ENCODE measurements around the gene GABRB1.

The GABRB1 gene

DNA sequence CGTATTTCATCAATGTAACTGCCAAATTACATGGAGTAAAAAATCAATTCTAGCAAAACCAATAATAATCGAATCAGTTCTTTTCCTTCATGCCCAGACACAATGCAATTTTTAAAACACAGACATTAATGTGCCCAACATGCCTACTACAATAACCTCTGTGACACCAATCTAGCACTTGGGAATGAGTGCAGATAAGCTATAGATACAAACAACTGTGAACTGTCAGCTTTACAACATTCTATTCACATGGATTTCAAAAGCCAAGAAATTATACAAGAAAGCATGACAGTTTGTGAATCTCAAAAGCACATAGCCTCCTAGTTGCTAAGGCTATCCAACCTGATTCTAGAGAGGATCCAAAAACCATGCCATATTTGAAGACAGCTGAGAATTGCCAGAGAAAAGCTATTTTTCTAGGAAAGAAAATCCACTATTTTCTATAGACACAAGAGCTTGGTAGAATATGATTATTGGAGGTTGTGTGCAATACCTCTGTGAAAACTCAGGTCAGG, 351.5 kb downstream of the GABRB1 start:
- H3K9ac ChIP-seq (ENCODE audit: low read length) = no peak overlapping the region
- H3K36me3 ChIP-seq (ENCODE audit: control insufficient read depth, insufficient read depth, low read length) = no peaks in the 10 kb centered on the region
- H3K9me3 ChIP-seq (ENCODE audit: control insufficient read depth, insufficient read depth, low read depth, low read length) = no peaks in the 10 kb centered on the region
- H3K4me1 ChIP-seq (ENCODE audit: control insufficient read depth, insufficient read depth, low read length) = no peaks in the 10 kb centered on the region
- H3K4me3 ChIP-seq (ENCODE audit: low read depth, low read length) = no peak overlapping the region
- H3K27me3 ChIP-seq (ENCODE audit: control insufficient read depth, insufficient read depth, low read length) = no peaks in the 10 kb centered on the region
- no peak overlapping the region for H3K27ac ChIP-seq (ENCODE audit: low read depth, low read length)

DNA sequence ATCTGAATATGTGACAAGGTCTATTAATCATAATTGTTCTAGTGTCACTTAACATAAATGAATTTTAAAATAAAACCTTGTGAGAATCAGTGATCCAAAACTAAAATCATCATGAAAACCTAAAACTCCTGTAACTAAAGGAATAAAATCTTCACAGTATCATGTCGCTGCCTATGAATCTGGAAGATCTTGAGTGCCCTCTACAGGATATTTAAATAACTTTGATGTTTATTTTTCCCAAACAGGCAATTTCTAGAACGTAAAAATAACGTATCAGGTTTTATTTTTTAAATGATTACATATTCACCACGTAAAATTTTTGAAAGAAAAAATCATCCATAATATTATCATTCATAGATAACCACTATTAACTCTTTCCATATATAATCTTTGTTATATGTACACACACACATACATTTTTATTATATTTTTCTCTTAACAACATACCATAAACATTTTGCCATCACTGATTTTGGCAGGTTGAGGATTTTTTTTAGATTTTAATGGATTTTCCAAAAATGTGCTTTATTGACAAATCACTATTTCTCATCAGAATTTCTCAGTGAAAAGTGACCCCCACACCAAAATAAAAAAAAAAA, 352.6 kb downstream of the GABRB1 start:
- Histone ChIP-seq H3K4me1 (ENCODE audit: control insufficient read depth, insufficient read depth, low read length) (no peaks in the 10 kb centered on the region), H3K9ac (ENCODE audit: low read length) (no peak overlapping the region), H3K36me3 (ENCODE audit: control insufficient read depth, insufficient read depth, low read length) (no peaks in the 10 kb centered on the region), H3K27me3 (ENCODE audit: control insufficient read depth, insufficient read depth, low read length) (no peaks in the 10 kb centered on the region), H3K27ac (ENCODE audit: low read depth, low read length) (no peak overlapping the region), H3K9me3 (ENCODE audit: control insufficient read depth, insufficient read depth, low read depth, low read length) (no peaks in the 10 kb centered on the region), H3K4me3 (ENCODE audit: low read depth, low read length) (no peak overlapping the region)

DNA sequence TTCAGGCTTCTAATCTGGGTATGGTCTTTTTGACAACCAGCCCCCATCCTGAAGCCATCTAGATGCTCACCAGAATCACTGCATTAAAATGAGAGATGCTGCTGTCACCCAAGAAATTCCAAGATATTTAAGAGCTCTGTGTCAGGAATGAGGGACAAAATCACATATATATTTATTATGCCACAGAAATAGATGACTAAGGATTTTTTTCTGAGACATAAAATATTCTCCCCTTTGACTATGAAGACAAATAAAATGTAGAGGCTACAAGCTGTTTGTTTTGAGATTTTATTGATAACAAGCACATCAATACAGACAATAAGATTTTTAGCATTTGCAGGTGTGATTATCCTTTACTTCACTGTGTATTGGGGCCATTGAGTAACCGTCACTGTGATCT, 354.8 kb downstream of the GABRB1 start:
- Histone ChIP-seq H3K9me3 (ENCODE audit: control insufficient read depth, insufficient read depth, low read depth, low read length) (no peaks in the 10 kb centered on the region), H3K27me3 (ENCODE audit: control insufficient read depth, insufficient read depth, low read length) (no peaks in the 10 kb centered on the region), H3K27ac (ENCODE audit: low read depth, low read length) (no peak overlapping the region), H3K36me3 (ENCODE audit: control insufficient read depth, insufficient read depth, low read length) (no peaks in the 10 kb centered on the region), H3K4me1 (ENCODE audit: control insufficient read depth, insufficient read depth, low read length) (no peaks in the 10 kb centered on the region), H3K4me3 (ENCODE audit: low read depth, low read length) (no peak overlapping the region), H3K9ac (ENCODE audit: low read length) (no peak overlapping the region)

DNA sequence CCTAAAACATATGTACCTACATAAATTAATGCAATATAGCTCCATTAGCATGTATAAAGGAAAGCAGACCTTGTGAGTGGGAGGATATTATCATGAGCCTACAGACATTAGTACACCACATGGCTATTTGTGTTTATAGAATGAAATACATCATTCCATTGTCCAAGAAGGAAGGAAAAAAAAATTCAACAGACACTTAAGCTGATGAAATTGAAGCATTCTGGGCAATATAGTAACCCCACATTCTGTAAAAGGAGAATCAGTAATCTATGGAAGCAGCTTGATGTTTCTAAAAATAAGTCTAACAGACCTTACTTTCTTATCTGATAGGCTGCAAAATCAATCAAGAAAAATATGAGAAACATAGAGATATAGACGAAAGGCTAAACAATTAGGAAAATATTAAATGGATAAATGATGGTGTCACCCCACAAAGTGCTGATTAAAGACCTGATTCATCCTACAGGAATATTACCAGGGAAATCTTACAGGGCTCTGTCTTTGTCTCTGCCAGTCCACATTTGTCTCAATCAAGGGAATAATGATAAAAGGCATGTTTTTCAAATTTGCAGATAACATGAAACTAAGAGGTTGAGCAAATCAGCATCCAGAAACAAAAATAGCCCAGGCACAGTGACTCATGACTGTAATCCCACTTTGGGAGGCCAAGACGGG, 355.3 kb downstream of the GABRB1 start:
- Histone ChIP-seq H3K4me1 (ENCODE audit: control insufficient read depth, insufficient read depth, low read length) (no peaks in the 10 kb centered on the region), H3K9ac (ENCODE audit: low read length) (no peak overlapping the region), H3K27me3 (ENCODE audit: control insufficient read depth, insufficient read depth, low read length) (no peaks in the 10 kb centered on the region), H3K9me3 (ENCODE audit: control insufficient read depth, insufficient read depth, low read depth, low read length) (no peaks in the 10 kb centered on the region), H3K27ac (ENCODE audit: low read depth, low read length) (no peak overlapping the region), H3K36me3 (ENCODE audit: control insufficient read depth, insufficient read depth, low read length) (no peaks in the 10 kb centered on the region), H3K4me3 (ENCODE audit: low read depth, low read length) (no peak overlapping the region)

DNA sequence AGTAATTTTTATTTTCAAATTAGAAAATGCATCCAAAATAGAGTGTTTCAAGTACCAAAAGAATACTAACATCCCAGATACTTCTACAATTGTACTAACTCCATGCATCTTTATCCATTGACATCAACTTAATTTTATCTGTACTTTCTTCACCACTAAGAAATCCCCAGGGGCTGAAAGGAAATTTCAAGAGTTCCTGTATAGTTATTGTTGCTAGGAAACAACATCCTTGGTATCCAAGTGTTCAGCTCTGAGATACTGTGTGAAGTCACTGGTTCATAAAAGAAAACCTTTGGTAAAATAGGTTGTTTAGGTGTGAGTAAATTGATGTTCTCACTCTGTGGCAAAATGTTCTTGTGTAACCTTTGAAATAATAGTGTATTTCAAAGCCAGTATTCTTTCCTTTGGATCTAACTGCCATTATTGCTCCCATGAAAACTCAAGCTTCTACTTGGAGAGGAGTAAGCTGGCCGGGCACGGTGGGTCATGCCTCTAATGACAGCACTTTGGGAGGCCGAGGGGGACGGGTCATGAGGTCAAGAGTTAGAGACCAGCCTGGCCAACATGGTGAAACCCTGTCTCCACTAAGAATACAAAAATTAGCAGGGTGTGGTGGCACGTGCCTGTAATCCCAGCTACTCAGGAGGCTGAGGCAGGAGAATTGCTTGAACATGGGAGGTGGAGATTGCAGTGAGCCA, 359.2 kb downstream of the GABRB1 start:
- Histone ChIP-seq H3K9me3 (ENCODE audit: control insufficient read depth, insufficient read depth, low read depth, low read length) (no peaks in the 10 kb centered on the region), H3K9ac (ENCODE audit: low read length) (no peak overlapping the region), H3K4me3 (ENCODE audit: low read depth, low read length) (no peak overlapping the region), H3K27ac (ENCODE audit: low read depth, low read length) (no peak overlapping the region), H3K36me3 (ENCODE audit: control insufficient read depth, insufficient read depth, low read length) (no peaks in the 10 kb centered on the region), H3K4me1 (ENCODE audit: control insufficient read depth, insufficient read depth, low read length) (no peaks in the 10 kb centered on the region), H3K27me3 (ENCODE audit: control insufficient read depth, insufficient read depth, low read length) (no peaks in the 10 kb centered on the region)

GRCh38 chr4:47391256-47391655, 359.9 kb downstream of the GABRB1 start:
- H3K27ac ChIP-seq (ENCODE audit: low read depth, low read length) = no peak overlapping the region
- H3K36me3 ChIP-seq (ENCODE audit: control insufficient read depth, insufficient read depth, low read length) = no peaks in the 10 kb centered on the region
- H3K27me3 ChIP-seq (ENCODE audit: control insufficient read depth, insufficient read depth, low read length) = no peaks in the 10 kb centered on the region
- H3K4me1 ChIP-seq (ENCODE audit: control insufficient read depth, insufficient read depth, low read length) = no peaks in the 10 kb centered on the region
- H3K9me3 ChIP-seq (ENCODE audit: control insufficient read depth, insufficient read depth, low read depth, low read length) = no peaks in the 10 kb centered on the region
- H3K9ac ChIP-seq (ENCODE audit: low read length) = no peak overlapping the region
- H3K4me3 ChIP-seq (ENCODE audit: low read depth, low read length) = no peak overlapping the region

DNA sequence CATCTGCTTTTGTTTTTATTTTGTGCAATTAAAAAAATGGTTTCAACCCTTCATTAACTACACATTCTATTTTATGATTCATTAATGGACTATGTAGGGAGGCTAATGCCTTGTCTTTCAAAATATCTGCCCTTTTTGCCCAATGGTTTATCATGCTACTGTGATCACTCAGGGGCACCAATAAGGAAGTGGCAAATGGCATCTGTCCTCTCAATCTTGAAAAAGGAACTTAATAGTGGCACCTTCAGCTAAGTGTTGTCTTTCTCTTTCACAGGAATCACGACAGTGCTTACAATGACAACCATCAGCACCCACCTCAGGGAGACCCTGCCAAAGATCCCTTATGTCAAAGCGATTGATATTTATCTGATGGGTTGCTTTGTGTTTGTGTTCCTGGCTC, 375.0 kb downstream of the GABRB1 start:
- Histone ChIP-seq H3K27me3 (ENCODE audit: control insufficient read depth, insufficient read depth, low read length) (no peaks in the 10 kb centered on the region), H3K9me3 (ENCODE audit: control insufficient read depth, insufficient read depth, low read depth, low read length) (no peaks in the 10 kb centered on the region), H3K4me1 (ENCODE audit: control insufficient read depth, insufficient read depth, low read length) (no peaks in the 10 kb centered on the region), H3K9ac (ENCODE audit: low read length) (no peak overlapping the region), H3K27ac (ENCODE audit: low read depth, low read length) (no peak overlapping the region), H3K36me3 (ENCODE audit: control insufficient read depth, insufficient read depth, low read length) (no peaks in the 10 kb centered on the region), H3K4me3 (ENCODE audit: low read depth, low read length) (no peak overlapping the region)

GRCh38 chr4:47410271-47410670, 378.9 kb downstream of the GABRB1 start:
- H3K9me3 ChIP-seq (ENCODE audit: control insufficient read depth, insufficient read depth, low read depth, low read length) = no peaks in the 10 kb centered on the region
- H3K9ac ChIP-seq (ENCODE audit: low read length) = no peak overlapping the region
- no peaks in the 10 kb centered on the region for H3K27me3 ChIP-seq (ENCODE audit: control insufficient read depth, insufficient read depth, low read length)
- no peak overlapping the region for H3K27ac ChIP-seq (ENCODE audit: low read depth, low read length)
- no peak overlapping the region for H3K4me3 ChIP-seq (ENCODE audit: low read depth, low read length)
- H3K4me1 ChIP-seq (ENCODE audit: control insufficient read depth, insufficient read depth, low read length) = peaks cover 6% of the 10 kb centered on the region; the same call in 1 of the 2 replicates
- no peaks in the 10 kb centered on the region for H3K36me3 ChIP-seq (ENCODE audit: control insufficient read depth, insufficient read depth, low read length)

- peaks cover 6% of the 10 kb centered on the region; the same call in 1 of the 2 replicates for H3K4me1 ChIP-seq (ENCODE audit: control insufficient read depth, insufficient read depth, low read length)
- H3K9me3 ChIP-seq (ENCODE audit: control insufficient read depth, insufficient read depth, low read depth, low read length) = no peaks in the 10 kb centered on the region
- no peak overlapping the region for H3K9ac ChIP-seq (ENCODE audit: low read length)
- H3K27ac ChIP-seq (ENCODE audit: low read depth, low read length) = no peak overlapping the region
- no peak overlapping the region for H3K4me3 ChIP-seq (ENCODE audit: low read depth, low read length)
- no peaks in the 10 kb centered on the region for H3K27me3 ChIP-seq (ENCODE audit: control insufficient read depth, insufficient read depth, low read length)
- no peaks in the 10 kb centered on the region for H3K36me3 ChIP-seq (ENCODE audit: control insufficient read depth, insufficient read depth, low read length)
Measured at GRCh38 chr4:47413521-47413920, 382.2 kb downstream of the GABRB1 start.

DNA sequence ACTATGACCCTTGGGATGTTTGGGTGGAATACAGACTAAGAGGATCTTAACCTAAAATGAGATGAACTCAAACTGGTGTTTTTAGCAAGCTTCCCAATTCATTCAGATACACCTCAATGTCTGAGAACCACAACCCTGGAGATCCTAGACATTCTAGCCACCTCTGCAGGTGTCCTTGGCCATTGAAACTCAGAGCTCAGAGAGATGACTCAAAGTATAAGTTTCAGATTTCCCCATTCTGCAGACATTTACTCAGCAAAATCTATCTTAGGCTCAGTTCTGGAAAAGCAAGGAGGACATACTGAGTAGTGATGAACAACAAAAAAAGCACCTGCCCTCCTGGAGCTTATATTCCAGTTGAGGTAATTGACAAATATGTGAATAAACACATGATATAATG, 384.4 kb downstream of the GABRB1 start:
- no peaks in the 10 kb centered on the region for H3K36me3 ChIP-seq (ENCODE audit: control insufficient read depth, insufficient read depth, low read length)
- no peak overlapping the region for H3K27ac ChIP-seq (ENCODE audit: low read depth, low read length)
- no peaks in the 10 kb centered on the region for H3K9me3 ChIP-seq (ENCODE audit: control insufficient read depth, insufficient read depth, low read depth, low read length)
- H3K9ac ChIP-seq (ENCODE audit: low read length) = no peak overlapping the region
- peaks cover 6% of the 10 kb centered on the region; the same call in 1 of the 2 replicates for H3K4me1 ChIP-seq (ENCODE audit: control insufficient read depth, insufficient read depth, low read length)
- H3K27me3 ChIP-seq (ENCODE audit: control insufficient read depth, insufficient read depth, low read length) = no peaks in the 10 kb centered on the region
- H3K4me3 ChIP-seq (ENCODE audit: low read depth, low read length) = no peak overlapping the region

GRCh38 chr4:47418147-47418546, 386.8 kb downstream of the GABRB1 start:
- Histone ChIP-seq H3K27ac (ENCODE audit: low read depth, low read length) (no peak overlapping the region), H3K27me3 (ENCODE audit: control insufficient read depth, insufficient read depth, low read length) (no peaks in the 10 kb centered on the region), H3K36me3 (ENCODE audit: control insufficient read depth, insufficient read depth, low read length) (no peaks in the 10 kb centered on the region), H3K4me1 (ENCODE audit: control insufficient read depth, insufficient read depth, low read length) (peaks cover 6% of the 10 kb centered on the region; the same call in 1 of the 2 replicates), H3K9me3 (ENCODE audit: control insufficient read depth, insufficient read depth, low read depth, low read length) (no peaks in the 10 kb centered on the region), H3K4me3 (ENCODE audit: low read depth, low read length) (no peak overlapping the region), H3K9ac (ENCODE audit: low read length) (no peak overlapping the region)
